Ammon's horn (tissue), 1 donor: Measurements from ENCODE around the gene COX6B2.

Experiments used
- DNase-seq: peaks from one replicate; pipeline ENCODE4 v3.0.0-alpha.2; 2016; ENCODE audit warnings: low spot score

The COX6B2 gene

DNA sequence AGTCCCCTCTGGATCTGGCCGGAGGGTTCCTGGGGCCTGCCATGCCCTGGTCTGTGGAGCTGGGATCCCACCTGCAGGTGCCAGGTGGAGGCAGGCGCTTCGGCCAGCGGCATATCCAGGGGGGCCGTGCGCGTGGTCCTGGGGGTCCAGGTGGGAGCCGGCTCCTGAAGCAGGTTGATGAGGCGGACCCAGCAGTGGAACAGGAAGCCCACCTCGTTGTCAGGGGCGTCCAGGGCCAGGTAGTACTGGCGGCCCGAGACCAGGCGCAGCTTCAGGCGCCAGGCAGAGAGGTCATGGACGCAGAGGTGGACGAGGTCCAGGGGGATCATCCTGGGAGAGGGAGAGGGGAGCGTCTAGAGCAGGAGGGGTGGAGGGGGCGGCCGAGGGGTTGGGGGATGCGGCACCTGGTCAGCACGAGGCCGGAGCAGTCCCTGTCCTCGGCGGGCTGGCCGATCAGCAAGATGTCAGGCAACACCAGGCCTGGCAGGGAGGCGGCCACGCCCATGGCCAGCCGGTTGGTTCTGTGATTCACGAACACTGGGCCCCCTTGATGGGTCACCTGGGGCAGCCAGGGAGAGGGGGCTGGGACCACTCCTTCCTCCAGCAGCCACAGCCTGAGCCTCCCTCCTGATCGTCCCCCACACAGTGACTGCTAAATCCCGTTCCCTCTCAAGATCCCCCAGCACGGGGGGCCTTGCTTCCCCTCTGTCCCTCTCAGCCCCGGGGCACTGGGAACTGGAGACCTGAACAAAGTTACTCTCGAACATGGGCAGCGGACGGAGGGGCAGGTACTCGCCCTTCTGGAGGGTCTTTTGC, 7.9 kb upstream of the COX6B2 start:
- DNase-seq, result no peak

DNA sequence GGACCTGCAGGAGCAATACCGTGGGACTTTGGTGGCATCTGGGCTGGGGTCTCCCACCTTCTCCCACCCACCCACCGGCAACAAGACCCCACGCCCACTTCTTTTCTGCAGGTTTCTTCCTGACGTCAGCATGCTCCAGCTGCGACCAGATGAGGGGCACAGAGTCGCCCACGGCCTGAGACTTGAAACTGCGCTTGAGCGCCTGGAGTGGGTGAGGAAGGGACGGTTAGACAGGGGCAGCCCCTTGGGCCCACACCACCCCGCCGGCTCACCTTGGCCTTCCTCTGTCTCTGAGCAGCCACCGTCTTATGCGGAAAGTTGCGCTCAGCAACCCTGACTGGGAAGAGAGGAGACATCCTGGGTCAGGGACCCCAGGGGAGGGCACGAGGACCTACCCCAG, 6.4 kb upstream of the COX6B2 start:
- DNase-seq, result no peak

DNA sequence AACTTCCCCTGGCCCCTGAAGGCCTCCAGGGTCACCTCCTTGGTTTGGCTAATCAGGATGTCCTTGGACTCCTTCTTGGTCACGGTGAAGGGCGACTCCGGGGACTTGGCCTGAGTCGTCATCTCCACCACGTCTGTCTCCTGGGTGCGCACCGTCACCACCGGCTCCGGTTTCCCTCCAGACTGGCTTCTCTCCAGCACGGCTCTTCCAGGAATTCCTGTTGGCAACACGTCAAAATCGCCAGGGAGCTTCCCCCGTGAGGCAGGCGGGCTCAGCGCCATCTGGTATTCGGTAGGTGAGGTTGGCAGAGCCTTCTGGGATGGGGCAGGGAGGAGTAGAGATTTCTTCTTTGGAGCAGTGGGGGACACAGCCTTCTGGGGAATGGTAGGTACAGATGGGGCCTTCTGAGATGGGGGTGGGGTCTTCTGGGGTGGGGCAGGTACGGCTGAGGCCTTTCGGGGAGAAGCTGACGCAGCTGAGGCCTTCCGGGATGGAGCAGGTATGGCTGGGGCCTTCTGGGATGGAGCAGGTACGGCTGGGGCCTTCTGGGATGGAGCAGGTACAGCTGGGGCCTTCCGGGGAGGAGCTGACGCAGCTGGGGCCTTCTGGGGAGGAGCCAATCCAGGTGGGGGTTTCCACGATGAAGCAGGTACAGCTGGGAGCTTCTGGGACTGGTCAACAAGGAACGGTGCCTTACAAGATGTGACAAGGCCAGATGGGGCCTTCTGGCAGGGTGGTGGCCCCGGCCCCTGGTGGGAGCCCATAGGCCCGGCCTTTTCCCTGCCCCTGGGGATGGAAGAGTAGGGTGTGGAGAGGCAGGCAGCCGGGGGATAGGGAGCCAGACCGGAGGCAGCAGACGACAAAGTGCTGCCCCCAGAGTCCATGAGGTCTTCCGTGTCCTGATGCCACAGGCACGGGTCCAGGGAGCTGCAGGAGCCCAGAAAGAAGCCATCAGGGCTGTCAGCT, 4.7 kb upstream of the COX6B2 start:
- no peak for DNase-seq

DNA sequence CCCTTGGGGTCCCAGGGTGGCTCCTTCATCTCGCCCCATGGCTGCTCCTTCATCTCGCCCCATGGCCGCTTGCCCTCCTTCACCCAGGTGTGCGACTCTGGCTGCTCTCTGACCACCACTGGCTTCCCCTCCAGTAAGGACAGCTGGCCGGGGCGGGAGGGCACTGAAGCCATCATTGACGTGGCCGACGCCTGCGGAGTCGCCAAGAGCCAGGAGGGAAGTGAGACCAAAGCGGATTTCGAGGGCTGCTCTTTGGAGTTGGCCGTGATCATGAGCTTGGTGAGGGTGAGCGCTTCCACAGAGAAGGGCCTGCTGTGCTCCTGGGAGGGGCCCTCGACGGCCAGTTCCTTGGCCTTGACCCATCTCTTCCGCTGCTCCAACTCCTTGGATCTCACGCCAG, 4.0 kb upstream of the COX6B2 start:
- DNase-seq, result no peak

DNA sequence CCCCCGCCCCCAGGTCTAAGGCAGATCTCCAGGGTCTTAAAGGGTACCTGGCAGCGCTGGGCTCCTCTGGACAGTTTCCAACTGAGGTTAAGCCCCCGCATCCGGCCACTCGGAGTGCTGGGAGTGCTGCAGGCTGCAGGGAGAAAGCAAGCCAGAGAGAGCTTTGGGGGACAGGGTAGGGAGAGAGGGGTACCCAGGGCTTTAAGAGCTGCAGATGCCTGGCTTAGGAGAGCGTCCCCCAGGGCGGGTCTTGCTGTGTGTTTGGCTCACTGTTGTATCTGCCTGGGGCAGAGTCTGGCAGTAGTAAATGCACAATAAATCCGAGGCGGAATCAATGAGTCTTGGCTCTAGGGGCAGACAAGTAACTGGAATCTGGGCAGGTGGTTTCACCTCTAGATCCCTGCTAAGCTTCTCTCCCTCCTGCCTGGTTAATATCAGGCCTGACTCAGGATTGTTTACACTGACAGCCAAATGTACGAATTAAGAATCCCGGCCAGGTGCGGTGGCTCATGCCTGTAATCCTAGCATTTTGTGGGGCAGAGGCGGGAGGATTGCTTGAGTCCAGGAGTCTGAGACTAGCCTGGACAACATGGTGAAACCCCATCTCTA, 798 bp upstream of the COX6B2 start:
- no peak for DNase-seq

DNA sequence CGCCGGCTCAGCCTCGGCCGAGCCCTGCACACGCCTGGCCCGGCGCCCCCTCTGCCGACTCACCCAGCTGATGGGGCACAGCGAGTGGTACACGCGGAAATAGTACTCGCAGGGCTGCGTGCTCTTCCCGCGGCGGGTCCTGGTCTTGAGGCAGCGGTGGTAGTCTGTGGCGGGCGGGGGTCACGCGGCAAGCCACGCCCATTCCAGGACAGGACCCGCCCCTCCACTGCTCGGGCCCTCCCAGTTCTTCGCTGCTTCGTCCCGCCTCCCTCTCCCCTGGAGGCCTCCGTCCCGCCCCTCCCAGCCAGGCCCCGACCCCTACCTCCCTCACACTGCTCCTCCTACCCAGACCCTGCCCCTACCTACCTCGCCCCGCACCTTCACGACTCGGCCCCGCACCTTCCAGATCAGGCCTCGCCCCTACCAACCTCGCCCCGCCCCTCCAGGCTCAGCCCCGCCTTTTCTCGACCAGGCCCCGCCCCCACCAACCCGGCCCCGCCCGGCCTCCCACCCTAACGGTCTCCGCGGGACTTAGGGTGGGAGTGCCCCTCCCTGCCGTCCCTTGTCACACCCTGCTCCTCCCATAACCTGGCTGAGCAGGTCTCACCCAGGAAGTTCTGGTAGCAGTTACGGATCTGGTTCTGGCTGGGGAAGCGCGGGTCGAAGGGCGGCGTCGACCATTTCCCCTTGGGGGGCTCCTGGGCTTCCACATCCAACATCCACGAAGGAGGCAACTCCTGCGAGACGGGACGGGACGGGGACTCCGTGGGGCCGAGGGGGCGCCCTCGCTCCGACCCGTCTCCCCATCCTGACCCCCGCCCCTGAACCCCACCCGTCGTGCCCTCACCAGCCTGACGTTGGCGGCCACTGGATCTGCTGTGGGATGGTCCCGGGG, 469 bp downstream of the COX6B2 start:
- DNase-seq, result no peak

DNA sequence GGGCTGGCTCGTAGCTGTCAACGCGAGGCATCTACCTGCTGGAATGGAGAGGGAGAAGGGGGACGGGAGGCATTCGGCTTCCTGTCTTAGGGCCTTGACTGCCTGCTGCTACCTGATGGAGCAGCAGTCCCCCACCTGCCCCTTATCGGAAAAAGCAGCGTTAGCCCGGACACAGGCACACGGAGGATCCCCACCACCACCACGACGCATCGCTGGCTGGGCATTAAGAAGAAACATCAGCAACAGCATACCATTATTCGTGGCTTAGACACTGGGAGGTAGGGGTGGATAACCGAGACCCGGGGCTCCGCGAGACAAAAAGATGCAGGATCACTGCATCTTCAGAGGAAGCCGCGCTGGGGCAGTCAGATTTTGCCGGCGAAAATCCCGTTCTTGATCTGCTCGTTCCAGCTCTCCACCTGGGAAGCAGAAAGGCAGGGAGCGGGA, 1.1 kb downstream of the COX6B2 start:
- no peak for DNase-seq

DNA sequence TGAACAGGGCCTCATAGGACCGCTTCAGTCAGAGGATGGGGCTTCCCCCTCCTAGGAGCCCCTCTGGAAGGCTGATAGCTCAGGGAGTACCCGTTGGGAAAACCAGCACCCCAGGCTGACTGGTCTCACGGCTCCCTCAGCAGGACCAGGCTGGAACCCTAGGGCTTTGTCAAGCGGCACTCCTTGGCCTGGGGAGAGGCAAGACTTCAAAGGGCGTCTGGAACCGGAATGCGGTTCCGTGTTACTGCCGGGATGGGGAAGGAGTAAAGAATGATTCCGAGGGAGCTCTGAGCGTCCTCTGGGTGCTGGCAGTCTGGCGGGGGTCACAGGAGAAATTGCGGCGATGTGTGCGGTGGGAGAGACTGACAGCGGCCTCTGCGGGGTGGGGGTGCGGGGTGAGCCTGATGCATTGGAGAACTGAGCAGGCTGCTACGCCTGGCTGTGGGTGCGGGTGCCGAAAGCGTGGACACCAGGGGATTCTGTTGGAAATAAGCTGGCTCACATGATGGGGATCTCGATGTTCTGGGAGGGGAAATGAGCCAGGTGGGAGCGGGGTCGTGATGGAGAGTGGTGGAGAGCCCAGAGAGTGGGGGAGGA, 1.9 kb downstream of the COX6B2 start:
- no peak for DNase-seq

DNA sequence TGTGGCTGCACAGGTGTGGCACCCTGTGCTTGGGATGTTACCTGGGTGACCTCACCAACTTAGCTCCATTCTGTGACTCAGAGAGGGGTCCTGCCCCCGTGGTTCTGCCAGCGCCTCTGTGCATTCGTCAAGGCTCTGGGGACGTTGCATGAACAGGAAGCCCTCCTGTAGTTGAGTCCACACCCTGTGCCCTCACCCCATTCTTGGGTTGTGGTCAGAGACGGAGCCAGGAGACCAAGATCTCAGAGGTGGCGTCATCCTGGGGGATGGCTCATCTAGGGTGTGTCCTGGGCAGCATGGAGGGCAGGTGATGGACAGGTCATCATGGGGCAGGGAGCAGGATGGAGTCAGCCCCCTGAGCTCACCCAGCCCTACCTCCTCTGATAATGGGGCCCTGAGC, 2.5 kb downstream of the COX6B2 start:
- no peak for DNase-seq

DNA sequence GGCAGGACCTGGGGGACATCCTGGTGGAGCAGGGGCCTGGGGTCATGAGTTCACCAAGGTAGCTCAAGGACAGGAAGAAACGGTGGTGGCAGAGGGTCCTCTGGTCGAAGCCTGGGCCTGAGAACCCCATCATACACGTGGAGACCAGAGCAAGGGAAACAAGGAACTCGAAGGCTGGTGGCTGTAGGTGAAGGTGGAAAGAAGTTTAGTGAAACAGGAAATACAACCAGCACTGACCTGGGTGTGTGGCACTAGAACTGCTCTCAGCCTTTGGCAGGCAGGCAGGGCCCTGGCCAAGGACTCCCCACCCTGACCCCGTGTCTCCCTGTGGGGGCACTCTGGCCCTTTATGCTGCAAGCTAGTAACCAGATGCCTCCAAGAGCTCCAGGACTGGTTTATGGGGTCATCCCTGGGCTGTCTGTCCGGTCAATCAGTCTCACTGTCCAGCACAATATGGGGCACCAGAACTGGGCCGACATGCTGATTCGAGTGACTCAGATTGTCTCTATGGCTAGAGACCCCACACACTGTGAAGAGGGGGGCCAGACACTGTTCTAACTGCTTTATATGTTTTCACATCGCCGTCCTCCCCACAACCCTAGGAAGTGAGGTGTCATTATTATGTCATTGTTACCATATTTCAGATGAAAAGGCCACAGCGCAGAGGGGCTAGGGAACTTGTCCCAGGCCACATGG, 3.8 kb downstream of the COX6B2 start:
- no peak for DNase-seq

DNA sequence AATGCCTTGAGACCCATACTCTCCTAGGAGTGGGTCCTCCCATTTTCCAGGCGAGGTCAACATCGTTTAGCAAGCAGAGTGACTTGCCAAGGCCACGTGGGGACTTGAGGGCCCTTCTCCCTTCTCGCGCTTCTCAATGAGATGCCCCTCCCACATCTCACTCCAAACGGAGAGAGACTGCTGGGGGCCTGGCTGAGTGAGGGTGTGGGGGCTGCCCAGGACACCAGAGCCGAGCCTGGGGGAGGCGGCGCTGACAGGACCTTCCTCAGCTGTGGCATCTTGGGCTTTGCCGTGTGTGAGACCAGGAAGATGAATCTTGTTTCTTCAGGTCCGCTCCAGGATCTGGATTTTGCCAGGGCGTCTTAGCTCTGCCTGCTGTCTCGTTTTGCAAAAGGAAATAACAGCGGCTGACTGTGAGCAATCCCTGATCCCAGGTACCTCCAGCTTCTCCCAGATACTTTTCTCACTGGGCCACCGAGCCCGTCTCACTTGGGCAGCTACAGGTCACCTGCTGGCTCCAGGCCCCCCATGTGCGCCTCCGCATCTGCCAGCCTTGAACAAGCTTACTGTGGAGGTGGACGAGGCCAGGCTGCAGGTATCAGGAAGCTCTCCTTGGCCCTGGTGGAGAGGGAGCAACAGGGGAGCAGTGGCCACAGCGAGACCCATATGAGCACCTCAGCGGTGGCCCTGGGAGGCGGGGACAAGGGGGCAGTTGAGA, 6.0 kb downstream of the COX6B2 start:
- DNase-seq, result no peak

DNA sequence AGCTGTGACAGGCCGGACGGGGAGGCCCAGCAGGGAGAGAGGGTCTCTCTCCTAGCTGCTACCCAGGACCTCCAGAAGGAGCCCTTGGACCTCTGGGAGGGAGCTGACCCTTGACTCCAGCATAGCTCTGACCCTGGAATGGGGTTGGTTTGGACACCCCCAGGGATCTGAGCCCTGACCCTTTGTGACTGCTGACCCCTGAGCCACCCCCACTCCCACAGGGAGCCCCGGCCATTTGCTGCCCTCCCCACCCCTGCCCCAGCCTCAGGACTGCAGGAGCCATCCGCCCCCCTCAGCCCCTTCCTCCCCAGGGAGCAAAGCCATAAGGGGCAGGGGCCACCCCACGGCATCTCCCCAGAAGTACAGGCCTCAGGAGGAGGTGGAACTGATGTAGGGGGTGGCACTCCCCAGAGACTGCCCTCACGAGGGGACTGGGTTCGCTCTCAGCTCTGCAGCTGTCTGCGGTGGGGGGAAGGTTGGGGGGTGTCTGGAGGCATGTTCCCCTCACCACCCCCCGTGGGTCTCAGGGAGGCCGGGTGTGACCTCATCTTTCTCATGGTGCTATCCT, 7.0 kb downstream of the COX6B2 start:
- no peak for DNase-seq

DNA sequence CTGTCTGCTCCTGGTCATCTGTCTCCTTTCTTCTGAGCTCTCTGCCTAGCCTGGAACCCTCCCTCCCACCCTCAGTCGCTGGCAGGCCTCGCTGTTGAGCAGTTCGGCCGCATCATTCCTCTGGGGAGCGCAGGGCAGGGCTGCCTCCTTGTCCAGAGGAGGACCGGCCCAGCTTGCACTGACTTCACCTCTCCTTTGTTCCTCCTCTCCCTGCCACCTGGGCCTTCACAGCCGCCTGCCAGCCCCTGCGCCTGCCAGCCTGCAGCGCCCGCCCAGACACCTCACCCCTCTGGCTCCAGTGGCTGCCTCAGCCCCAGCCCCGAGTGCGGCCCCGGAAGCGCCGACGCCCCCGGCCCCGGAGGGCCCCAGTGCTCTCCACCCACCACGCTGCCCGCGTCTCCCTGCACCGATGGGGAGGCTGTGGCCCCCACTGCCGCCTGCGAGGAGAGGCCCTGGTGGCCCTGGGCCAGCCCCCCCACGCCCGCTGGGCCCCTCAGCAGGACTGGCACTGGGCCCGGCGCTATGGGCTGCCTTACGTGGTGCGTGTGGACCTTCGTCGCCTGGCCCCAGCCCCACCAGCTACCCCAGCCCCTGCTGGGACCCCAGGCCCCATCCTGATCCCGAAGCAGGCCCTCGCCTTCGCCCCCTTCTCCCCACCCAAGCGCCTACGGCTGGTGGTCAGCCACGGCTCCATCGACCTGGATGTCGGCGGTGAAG, 7.6 kb downstream of the COX6B2 start:
- no peak for DNase-seq

DNA sequence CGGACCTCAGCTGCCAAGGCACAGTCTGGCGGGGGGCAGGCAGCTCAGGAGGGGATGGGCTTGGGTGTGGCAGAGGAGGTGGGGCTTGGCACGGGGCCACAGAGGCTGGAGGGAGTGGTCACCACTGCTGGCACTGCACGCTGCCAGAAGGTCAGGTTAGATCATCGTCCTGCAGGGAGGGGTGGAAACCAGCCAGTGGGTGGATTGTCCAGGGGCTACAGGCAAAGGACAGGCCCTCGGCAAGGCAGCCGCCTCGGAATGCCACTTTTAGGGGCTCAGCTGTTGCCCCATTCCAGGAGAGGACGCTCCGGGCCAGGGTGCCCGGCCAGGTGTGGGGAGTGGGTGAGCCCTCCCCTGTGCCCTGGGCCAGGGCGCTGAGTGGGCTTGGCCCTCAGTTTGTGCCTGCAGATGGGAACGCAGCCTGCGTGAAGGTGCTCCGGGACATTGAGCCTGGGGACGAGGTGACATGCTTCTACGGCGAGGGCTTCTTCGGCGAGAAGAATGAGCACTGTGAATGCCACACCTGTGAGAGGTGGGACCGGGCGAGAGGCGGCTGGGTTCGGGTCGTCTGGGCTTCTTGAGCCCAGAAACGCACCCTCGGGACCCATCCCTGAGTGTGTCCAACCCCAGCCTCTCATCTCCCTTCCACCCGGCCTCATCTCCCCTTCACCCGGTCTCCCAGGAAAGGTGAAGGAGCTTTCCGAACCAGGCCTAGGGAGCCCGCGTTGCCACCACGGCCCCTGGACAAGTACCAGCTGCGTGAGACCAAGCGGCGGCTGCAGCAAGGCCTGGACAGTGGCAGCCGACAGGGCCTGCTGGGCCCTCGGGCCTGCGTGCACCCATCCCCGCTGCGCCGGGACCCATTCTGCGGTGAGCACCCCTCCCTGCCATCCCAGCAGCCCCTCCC, 8.4 kb downstream of the COX6B2 start:
- no peak for DNase-seq

DNA sequence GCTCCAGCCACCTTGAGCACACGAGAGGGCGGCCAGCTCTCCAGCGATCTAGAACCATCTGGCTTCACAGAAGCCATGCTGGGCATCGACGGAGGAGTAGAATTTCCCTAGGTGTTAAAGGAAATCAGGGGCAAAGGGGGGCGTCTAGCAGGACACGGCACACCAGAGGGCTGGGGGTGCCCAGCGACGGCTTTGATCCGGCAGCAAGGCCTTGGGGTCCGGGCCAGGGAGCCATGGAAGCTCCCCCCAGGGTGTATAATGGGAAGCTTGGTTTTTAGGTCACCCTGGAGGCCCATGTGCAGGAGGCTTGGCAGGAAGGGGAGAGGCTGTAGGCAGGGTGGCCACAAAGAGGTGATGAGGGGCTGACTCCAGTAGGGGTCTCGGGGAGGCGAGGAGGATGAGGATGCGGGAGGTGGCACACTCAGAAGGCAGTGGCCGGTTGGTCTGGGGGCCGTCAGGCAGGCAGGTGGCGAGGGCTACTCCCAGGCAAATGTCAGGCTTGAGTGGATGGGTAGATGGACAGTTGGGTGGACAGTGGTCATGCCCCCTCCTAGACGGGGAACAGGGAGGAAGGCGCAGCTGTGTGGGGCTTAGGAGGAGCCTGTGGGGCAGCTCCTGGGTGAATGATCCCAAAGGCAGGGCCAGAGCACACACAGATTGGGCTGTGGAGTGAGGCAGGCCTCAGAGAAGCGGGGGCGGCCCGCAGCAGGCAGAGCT, 9.3 kb downstream of the COX6B2 start:
- DNase-seq, result no peak

DNA sequence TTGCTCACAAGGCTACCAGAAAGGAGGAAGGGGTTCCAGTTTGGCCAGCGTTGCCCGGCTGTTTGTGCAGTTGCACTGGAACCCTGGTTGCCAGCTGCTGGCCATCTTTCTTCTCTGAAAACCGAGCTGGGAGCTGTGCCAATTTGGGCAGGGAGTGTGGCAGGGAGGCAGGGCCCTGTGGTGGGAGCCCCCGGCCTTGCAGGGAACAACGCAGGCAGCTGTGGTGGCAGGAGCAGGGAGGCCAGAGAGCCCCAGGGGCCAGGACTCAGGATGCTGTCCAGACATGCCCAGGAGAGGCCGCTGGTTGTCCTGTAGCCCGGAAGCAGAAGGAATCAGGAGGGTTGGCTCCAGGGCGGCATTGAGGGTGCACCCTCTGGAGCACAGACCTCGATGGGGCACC, 10.1 kb downstream of the COX6B2 start:
- DNase-seq, result peak; percentile 79
